ENCODE results near the gene WNT10A.

GRCh38 chr2:218887079-218887478, 6.4 kb downstream of the WNT10A start:
- TF ChIP-seq, protein P1, sequence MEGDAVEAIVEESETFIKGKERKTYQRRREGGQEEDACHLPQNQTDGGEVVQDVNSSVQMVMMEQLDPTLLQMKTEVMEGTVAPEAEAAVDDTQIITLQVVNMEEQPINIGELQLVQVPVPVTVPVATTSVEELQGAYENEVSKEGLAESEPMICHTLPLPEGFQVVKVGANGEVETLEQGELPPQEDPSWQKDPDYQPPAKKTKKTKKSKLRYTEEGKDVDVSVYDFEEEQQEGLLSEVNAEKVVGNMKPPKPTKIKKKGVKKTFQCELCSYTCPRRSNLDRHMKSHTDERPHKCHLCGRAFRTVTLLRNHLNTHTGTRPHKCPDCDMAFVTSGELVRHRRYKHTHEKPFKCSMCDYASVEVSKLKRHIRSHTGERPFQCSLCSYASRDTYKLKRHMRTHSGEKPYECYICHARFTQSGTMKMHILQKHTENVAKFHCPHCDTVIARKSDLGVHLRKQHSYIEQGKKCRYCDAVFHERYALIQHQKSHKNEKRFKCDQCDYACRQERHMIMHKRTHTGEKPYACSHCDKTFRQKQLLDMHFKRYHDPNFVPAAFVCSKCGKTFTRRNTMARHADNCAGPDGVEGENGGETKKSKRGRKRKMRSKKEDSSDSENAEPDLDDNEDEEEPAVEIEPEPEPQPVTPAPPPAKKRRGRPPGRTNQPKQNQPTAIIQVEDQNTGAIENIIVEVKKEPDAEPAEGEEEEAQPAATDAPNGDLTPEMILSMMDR (IDR thresholded peaks at IDR 0.05; ENCODE audit: low read length) = no peak
- TF ChIP-seq EZH2 (IDR thresholded peaks at IDR 0.05; ENCODE audit: borderline replicate concordance, low read length) = no peak
